HepG2 (cell line): Measurements from ENCODE around the gene RPTOR.

ENCODE experiments used
- DPF2 ChIP-seq: sonication (generic); formaldehyde crosslinking; IDR thresholded peaks from 2 replicates; pipeline ENCODE4 v1.4.0; 2020; ENCODE audit warnings: mild to moderate bottlenecking, low read depth, missing genetic modification reagents, borderline replicate concordance
- ELF4 ChIP-seq: sonication (generic); formaldehyde crosslinking; IDR thresholded peaks from 2 replicates; pipeline ENCODE4 v1.5.0; 2020; ENCODE audit warnings: missing genetic modification reagents, mild to moderate bottlenecking, moderate library complexity, borderline replicate concordance
- FOXJ3 ChIP-seq: sonication (generic); formaldehyde crosslinking; IDR thresholded peaks from 2 replicates; pipeline ENCODE4 v1.4.0; 2020; ENCODE audit warnings: missing genetic modification reagents, mild to moderate bottlenecking, borderline replicate concordance
- NR2C2 ChIP-seq: sonication (generic); formaldehyde crosslinking; IDR thresholded peaks from 2 replicates; pipeline ENCODE4 v1.4.0; 2020; ENCODE audit warnings: missing genetic modification reagents, mild to moderate bottlenecking, moderate library complexity, borderline replicate concordance
- SP2 ChIP-seq: sonication (generic); formaldehyde crosslinking; IDR thresholded peaks from 2 replicates; pipeline ENCODE4 v1.5.1; 2020; ENCODE audit warnings: mild to moderate bottlenecking, missing genetic modification reagents
- TCF12 ChIP-seq, 2 experiments: fragments of 450-650 bp in 1 of 2; sonication (generic) in 1 of 2; formaldehyde crosslinking in 1 of 2; IDR thresholded peaks; 2 replicates each; pipeline versions ENCODE4 v1.6.1 to v1.8.0; 2017 to 2022; ENCODE audit warnings: antibody characterized with exemption in 1 of 2, mild to moderate bottlenecking in 1 of 2, missing genetic modification reagents in 1 of 2, moderate library complexity in 1 of 2
- ZNF143 ChIP-seq: sonication (generic); formaldehyde crosslinking; IDR thresholded peaks from 2 replicates; pipeline ENCODE4 v1.4.0; 2020; ENCODE audit warnings: missing genetic modification reagents
- ZNF160 ChIP-seq: sonication (generic); formaldehyde crosslinking; IDR thresholded peaks from 2 replicates; pipeline ENCODE4 v1.8.0; 2022; ENCODE audit warnings: mild to moderate bottlenecking, inconsistent platforms, missing genetic modification reagents
- TF ChIP-seq, protein P1 (sequence below): sonication (generic); formaldehyde crosslinking; IDR thresholded peaks from 2 replicates; pipeline ENCODE4 v1.8.1; 2022; ENCODE audit warnings: low read depth, mild to moderate bottlenecking, missing genetic modification reagents
- TF ChIP-seq, protein P2 (sequence below): IDR thresholded peaks from 2 replicates; pipeline ENCODE4 v1.6.1; 2016; ENCODE audit warnings: missing genetic modification reagents, missing compliant biosample characterization
- TF ChIP-seq, protein P3 (sequence below): sonication (generic); formaldehyde crosslinking; IDR thresholded peaks from 2 replicates; pipeline ENCODE4 v1.4.0; 2020; ENCODE audit warnings: missing genetic modification reagents
- TF ChIP-seq, protein P4 (sequence below): sonication (generic); formaldehyde crosslinking; IDR thresholded peaks from 2 replicates; pipeline ENCODE4 v1.5.0; 2020; ENCODE audit warnings: mild to moderate bottlenecking, missing genetic modification reagents, moderate library complexity
- TF ChIP-seq, protein P5 (sequence below): IDR thresholded peaks from 2 replicates; pipeline ENCODE4 v1.6.1; 2012; ENCODE audit warnings: inconsistent platforms

DNA sequence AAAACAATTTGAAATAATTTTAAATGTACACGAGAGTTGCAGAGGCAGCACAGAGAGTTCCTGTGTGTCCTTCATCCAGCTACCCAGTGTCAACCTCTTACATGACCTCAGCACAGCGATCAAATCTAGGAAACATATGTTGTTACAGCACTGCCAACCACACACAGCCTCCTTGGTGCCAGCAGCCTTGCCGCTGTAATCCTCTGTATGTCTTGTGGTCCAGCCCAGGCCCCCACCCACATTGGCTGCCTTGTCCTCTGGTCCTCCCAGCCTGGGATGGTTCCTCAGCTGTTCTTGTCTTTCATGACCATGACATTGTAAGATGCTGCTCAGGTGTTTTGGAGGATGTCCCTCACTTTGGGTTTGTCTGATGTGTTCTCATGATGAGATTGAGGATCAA is 178.0 kb downstream of the RPTOR start:
- TF ChIP-seq, protein P1, sequence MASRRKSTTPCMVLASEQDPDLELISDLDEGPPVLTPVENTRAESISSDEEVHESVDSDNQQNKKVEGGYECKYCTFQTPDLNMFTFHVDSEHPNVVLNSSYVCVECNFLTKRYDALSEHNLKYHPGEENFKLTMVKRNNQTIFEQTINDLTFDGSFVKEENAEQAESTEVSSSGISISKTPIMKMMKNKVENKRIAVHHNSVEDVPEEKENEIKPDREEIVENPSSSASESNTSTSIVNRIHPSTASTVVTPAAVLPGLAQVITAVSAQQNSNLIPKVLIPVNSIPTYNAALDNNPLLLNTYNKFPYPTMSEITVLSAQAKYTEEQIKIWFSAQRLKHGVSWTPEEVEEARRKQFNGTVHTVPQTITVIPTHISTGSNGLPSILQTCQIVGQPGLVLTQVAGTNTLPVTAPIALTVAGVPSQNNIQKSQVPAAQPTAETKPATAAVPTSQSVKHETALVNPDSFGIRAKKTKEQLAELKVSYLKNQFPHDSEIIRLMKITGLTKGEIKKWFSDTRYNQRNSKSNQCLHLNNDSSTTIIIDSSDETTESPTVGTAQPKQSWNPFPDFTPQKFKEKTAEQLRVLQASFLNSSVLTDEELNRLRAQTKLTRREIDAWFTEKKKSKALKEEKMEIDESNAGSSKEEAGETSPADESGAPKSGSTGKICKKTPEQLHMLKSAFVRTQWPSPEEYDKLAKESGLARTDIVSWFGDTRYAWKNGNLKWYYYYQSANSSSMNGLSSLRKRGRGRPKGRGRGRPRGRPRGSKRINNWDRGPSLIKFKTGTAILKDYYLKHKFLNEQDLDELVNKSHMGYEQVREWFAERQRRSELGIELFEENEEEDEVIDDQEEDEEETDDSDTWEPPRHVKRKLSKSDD (CRISPR knock-in tag): no peak
- TF ChIP-seq DPF2 (no peak), ELF4 (CRISPR knock-in tag) (no peak), TCF12 (IDR thresholded peaks at IDR 0.05) (no peak), TCF12 (CRISPR knock-in tag; IDR thresholded peaks at IDR 0.05) (no peak), ZNF143 (no peak), FOXJ3 (CRISPR knock-in tag) (no peak), NR2C2 (CRISPR knock-in tag) (no peak), SP2 (CRISPR knock-in tag) (no peak), ZNF160 (CRISPR knock-in tag) (no peak)
- TF ChIP-seq, protein P2, sequence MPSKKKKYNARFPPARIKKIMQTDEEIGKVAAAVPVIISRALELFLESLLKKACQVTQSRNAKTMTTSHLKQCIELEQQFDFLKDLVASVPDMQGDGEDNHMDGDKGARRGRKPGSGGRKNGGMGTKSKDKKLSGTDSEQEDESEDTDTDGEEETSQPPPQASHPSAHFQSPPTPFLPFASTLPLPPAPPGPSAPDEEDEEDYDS (CRISPR knock-in tag): no peak
- TF ChIP-seq, protein P3, sequence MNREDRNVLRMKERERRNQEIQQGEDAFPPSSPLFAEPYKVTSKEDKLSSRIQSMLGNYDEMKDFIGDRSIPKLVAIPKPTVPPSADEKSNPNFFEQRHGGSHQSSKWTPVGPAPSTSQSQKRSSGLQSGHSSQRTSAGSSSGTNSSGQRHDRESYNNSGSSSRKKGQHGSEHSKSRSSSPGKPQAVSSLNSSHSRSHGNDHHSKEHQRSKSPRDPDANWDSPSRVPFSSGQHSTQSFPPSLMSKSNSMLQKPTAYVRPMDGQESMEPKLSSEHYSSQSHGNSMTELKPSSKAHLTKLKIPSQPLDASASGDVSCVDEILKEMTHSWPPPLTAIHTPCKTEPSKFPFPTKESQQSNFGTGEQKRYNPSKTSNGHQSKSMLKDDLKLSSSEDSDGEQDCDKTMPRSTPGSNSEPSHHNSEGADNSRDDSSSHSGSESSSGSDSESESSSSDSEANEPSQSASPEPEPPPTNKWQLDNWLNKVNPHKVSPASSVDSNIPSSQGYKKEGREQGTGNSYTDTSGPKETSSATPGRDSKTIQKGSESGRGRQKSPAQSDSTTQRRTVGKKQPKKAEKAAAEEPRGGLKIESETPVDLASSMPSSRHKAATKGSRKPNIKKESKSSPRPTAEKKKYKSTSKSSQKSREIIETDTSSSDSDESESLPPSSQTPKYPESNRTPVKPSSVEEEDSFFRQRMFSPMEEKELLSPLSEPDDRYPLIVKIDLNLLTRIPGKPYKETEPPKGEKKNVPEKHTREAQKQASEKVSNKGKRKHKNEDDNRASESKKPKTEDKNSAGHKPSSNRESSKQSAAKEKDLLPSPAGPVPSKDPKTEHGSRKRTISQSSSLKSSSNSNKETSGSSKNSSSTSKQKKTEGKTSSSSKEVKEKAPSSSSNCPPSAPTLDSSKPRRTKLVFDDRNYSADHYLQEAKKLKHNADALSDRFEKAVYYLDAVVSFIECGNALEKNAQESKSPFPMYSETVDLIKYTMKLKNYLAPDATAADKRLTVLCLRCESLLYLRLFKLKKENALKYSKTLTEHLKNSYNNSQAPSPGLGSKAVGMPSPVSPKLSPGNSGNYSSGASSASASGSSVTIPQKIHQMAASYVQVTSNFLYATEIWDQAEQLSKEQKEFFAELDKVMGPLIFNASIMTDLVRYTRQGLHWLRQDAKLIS (CRISPR knock-in tag): no peak
- TF ChIP-seq, protein P4, sequence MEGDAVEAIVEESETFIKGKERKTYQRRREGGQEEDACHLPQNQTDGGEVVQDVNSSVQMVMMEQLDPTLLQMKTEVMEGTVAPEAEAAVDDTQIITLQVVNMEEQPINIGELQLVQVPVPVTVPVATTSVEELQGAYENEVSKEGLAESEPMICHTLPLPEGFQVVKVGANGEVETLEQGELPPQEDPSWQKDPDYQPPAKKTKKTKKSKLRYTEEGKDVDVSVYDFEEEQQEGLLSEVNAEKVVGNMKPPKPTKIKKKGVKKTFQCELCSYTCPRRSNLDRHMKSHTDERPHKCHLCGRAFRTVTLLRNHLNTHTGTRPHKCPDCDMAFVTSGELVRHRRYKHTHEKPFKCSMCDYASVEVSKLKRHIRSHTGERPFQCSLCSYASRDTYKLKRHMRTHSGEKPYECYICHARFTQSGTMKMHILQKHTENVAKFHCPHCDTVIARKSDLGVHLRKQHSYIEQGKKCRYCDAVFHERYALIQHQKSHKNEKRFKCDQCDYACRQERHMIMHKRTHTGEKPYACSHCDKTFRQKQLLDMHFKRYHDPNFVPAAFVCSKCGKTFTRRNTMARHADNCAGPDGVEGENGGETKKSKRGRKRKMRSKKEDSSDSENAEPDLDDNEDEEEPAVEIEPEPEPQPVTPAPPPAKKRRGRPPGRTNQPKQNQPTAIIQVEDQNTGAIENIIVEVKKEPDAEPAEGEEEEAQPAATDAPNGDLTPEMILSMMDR (CRISPR knock-in tag): no peak
- TF ChIP-seq, protein P5, sequence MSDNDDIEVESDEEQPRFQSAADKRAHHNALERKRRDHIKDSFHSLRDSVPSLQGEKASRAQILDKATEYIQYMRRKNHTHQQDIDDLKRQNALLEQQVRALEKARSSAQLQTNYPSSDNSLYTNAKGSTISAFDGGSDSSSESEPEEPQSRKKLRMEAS: no peak
